HG02973 (cell line): Measurements from ENCODE around the gene DPEP2NB.
"Not testable (repeated sequence)": the region's sequence is repeated elsewhere in the genome, so short reads cannot be mapped to it uniquely, and the experiment has no call there.

Source experiments
- ATAC-seq: cut with Tn5 transposase; IDR thresholded peaks from one replicate; pipeline ENCODE4 v1.9.1; 2021; ENCODE audit warnings: moderate library complexity; ENCODE audit not compliant: unreplicated experiment

Gene DPEP2NB, protein sequence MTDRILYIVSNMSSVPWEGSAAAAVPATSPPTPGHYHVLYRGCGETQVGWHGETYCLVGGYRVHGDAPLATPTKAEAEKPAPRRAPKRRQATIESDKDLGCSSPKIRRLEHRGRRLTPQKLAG

DNA sequence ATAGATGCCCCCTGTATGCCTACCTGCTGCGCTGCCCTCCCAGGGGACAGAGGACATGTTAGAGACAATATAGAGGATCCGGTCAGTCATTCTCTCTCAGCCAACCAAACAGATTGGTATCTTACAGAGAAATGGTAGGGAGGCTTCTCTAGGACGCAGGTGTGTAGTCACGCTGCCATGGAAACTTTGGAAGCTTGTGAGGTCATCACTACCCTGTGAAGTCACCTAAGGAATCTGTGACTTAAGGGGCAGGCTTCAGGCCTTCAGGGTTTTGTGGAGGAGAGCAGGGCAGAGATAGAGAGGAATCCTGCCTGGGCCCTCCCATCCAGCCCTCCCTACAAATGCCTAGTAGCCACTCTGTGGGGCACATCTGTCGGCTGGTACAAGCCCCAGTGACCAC is at the start of gene DPEP2NB:
TSS of gene DPEP2NB (minus strand) at position 231 of the 400 bp plus-strand sequence. CDS start at position 90, 141 bp downstream.
- no peak for ATAC-seq

DNA sequence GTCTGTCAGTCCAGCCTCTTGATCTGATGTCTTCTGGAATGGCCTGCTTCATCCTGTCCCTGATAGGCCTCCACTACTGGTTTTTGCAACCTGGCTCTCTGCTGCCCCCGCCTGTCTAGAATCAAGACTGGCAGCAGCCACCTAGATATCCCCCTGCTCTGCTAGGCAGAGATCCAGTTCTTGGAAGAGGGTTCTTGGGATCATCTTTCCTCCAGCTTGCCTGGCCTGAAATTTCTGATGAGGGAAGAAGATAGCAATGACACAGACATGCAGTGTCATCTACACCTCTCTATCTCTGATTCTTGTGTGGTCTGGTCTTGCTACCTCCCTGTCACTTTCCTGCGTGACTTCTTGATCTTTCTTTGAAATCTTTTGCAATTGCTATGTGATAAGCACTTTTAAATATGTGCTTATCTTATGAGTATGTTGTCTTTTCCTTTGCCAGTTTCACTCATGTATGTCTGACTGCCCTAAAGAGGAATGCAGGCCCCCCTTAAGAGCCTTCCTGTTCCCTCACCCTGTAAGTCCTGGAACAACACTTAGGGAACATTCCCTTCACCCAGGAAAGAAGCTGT is 49.2 kb upstream of the DPEP2NB start:
- no peak for ATAC-seq

DNA sequence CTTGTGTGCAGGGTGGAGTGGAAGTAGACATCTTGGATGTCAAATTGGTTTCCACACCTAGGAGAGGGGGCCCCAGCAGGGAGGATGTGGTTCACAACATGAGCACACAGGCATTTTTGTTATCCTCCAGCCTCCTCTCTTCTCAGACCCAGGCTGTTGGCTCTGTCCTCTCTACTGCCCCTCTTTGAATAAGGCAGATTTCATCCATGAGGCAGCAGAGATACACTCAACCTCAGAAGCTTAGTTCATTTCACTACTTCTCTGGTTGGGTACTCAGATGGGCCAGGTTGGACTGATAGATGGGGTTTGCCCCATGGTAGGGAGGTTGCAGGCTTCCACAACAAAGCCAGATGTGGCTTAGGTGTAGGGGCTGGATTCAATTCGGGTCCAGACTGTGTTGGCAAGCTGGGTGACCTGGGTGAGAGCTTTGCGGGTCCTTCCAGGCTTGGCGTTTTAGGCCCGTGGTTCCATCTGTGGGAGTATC is 47.2 kb upstream of the DPEP2NB start:
- no peak for ATAC-seq

DNA sequence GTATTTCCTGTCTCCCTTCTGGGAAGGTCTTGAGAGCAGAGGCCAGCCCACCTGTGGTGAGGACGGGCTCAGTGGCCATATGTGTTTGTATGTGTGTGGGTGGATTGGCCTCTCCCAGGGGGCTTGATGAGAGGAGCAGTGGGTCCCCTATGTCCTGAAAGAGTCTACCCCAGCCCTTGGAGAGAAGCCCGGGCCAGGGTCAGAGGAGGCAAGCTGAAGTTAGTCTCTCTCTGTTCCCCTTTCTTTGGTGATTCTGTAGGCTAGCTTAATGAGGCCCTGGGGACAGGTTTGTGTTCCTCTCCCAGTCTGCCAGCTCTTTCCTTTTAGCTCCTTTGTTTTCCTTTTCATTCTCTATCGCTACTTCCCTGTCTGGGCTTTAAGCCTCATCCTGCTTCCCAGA is 45.7 kb upstream of the DPEP2NB start:
- no peak for ATAC-seq

DNA sequence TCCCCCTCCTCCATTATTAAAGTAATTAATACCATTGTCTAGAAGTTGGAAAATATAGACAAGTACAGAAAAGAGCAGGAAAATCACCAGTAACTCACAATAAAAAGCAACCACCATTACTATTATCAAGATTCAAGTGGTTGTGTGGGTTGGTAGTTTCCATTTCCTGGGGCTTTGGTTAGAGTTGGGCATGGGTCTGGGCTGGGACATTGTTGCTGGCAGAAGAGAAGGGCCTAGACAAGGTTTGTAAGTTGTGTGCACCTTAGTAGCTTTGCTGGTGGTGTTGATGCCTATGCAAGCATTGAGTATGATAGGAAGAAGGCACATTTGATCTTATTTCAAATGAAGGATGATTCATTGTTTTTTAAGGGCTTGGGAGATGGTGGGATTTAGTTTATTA is 44.1 kb upstream of the DPEP2NB start:
- ATAC-seq = no peak

DNA sequence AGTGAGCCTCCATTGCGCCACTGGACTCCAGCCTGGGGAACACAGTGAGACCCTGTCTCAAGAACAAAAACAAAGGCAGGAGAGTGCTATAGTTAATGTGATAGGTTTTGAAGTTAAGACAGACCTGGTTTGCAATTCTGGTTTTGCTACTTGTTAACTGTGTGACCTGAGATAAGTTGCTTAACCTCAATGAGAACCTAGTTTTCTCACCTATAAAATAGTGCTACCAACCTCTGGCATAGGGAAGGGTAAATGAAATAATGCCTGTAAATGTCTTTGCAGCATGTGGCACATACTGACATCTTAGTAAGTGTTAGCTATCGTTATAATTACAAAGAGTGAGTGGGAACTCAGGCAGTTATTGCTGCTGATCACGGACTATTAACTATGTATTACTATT is 39.7 kb upstream of the DPEP2NB start:
- ATAC-seq = no peak

DNA sequence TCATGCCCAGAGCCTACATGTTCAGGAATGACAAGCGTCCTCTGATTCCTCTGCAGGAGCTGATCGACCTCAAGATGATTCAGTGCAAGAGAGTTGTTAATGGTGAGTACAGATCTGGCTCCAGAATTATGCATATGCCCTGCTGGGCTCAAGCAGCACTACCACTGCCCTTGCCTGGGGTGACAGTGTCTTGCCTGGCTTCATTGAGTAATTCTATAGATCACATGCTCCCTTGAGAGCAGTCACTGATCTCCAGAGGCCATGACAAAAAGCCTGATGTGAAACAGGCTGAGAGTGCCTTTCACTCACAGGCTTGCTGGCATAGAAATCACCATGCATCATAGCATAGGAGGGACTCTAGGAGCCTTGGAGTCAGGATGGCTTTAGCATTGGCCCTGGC is 33.7 kb upstream of the DPEP2NB start:
- ATAC-seq = no peak

DNA sequence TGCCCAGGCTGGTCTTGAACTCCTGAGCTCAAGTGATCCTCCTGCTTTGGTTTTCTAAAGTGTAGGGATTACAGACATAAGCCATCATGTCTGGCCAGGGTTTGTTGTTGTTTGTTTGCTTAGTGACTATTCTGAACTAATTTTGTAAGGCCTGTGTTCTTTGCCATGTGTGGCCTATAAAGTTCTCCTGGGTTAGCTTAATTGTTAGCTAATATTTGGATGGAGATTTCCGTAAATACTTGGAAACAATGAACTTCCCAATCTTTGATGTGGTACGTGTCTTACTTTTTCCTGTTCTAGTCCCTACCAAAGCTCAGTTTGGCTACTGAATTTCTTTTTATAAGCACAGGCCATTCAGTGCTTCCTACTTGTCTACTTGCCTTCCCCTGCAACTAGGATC is 32.3 kb upstream of the DPEP2NB start:
- no peak for ATAC-seq

DNA sequence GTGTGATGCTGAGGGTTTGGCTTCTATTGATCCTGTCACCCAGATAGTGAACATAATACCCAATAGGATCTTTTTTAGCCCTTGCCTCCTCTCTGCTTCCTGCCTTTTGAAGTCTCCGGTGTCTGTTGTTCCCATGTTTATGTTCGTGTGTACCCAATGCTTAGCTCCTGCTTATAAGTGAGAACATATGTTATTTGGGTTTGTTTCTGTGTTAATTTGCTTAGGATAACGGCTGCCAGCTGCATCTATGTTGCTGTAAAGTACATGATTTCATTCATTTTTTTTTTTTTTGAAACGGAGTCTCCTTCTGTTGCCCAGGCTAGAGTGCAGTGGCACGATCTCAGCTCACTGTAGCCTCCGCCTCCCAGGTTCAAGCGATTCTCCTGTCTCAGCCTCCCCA is 30.4 kb upstream of the DPEP2NB start:
- ATAC-seq = no peak

DNA sequence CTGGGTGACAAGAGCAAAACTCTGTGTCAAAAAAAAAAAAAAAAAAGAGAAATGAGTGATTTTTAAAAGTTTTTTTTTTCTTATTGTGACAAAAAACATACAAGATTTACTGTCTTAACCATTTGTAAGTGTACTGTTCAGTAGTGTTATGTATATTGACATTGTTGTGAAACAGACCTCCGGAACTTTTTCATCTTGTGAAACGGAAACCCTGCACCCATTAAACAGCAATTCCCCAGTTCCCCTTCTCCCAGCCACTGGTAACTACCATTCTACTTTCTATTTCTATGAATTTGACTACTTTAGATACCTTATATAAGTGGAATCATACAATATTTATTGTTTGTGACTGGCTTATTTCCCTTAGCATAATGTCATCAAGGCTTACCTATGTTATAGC is 26.1 kb upstream of the DPEP2NB start:
- ATAC-seq = no peak

DNA sequence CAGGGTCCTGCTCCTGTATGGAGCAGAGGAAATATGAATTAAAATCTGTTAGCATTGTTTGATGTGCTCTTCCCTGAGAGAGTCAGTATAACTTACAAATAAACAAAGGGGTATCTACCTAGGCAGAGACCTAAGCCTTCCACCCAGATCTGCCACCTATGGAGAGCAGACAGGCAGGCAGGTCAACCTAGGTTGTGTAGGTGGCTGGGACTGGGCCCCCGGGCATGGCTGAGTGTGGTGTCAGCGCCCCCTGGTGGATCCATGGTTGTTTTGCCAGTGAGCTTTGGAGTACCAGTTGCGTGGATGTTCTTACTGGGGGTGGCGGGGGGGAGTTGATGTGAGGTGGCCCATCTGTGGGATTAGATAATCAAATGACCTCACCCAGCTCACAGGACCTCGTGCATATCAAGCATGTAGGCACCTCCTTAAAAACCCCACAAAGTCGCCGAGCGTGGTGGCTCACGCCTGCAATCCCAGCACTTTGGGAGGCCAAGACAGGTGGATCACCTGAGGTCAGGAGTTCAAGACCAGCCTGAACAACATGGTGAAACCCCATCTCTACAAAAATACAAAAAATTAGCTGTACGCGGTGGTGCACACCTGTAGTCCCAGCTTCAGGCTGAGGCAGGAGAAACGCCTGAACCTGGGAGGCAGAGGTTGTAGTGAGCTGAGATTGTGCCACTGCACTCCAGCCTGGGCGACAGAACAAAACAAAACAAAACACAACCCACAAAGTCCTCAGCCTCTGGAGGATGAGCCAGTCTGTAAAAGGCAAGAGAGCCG is 25.0 kb upstream of the DPEP2NB start:
- no peak for ATAC-seq

DNA sequence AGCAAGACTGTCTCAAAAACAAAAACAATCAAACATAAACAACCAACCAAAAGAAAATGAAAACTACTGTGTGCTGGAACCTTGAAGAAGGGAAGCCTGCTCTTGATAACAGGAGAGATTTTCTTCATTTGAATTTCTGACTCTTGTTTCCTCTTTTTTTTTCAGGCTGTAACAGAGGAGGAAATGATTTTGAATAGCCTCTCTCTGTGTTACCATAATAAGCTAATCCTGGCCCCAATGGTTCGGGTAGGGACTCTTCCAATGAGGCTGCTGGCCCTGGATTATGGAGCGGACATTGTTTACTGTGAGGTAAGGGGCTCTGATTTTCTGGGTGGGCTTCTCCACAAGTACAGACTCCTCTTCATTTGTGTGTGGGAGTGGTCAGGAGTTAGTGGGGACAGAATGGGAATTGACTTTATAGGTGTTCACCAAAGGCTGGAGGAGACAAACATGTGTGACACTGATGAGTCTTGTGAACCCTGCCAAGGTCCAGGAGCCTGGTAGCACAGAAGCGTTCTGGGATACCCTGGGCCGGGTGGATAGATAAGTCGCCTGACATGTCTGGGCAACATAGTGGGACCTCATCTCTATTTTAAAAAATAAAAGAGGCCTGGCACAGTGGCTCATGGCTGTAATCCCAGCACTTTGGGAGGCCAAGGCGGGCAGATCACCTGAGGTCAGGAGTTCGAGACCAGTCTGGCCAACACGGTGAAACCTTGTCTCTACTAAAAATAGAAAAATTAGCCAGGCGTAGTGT is 22.3 kb upstream of the DPEP2NB start:
- no peak for ATAC-seq

DNA sequence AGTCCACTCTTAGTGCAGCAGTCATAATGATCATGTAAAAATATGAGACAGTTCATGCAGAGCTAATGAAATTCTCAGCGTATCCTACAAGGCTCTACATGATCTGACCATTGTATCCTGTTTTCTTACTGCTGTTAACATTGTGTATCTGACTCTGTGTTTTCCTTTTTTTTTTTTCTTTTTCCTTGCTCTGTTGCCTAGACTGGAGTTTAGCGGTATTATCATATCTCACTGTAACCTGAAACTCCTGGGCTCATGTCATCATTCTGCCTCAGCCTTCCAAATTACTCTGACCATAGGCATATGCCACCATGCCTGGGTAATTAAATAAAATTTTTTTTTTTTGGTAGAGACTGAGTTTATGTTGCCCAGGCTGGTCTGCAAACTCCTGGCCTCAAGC is 19.5 kb upstream of the DPEP2NB start:
- ATAC-seq = no peak

DNA sequence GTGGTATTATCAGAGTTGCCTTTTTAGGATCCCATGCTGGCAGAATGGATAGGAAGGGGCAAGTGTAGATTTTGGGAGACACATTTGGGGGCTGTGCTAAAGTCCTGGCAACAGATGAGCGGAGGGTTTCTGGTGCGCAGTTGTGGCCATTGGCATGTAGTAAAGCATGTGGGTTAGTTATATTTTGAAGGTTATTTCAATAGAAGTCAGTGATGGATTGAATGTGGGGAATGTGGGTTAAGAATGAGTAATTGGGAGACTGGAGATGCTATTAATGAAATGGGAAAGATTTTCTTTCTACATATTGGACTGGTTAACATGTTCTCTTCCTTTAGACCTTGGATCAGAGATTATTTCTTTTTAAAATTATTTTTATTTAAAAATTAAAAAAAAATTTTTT is 17.4 kb upstream of the DPEP2NB start:
- ATAC-seq = no peak

DNA sequence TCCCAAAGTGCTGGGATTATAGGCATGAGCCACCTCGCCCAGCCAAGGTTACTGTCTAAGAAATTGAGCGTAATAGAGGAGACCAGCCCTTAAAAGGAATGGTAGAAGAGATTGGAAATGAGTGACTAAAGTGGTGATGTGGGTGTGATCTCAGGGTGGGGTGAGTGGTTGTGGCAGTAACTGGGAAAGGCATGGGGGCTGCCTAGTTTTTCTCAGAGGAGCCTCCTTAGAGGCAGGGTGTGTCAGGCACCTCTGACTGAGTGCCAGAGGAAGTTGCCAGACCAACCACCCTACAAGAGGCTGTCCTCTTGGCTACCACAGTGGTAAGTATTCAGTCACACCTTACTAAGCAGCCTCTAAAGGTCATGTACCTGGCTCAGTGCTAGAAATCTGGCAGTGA is 16.2 kb upstream of the DPEP2NB start:
- ATAC-seq = no peak

DNA sequence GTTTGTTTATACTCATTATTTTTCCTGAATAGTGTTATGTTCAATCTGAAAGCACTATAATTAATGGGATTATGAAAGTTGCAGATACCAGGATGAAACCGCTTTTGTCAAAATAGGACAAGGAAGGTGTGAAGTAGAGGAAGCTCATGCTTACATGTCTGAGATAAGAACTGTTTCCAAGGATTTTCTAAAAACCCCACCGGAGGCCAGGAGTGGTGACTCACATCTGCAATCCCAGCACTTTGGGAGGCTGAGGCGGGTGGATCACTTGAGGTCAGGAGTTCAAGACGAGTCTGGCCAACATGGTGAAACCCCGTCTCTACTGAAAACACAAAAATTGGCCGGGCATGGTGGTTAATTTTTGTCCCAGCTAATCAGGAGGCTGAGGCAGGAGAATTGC is 14.4 kb upstream of the DPEP2NB start:
- ATAC-seq = not testable (repeated sequence)

DNA sequence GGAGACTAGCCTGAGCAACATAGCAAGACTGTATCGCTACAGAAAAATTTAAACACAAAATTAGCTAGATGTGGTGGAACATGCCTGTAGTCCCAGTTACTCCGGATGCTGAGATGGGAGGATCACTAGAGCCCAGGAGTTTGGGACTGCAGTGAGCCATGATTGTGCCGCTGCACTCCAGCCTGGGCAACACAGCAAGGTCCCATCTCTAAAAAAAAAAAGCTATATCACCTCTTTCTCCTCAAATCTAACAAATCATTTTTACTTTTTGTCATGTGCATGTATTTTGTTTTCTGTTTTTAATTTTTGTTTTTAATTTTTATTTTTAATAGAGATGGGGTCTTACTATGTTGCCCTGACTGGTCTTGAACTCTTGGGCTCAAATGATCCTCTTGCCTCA is 13.3 kb upstream of the DPEP2NB start:
- no peak for ATAC-seq

DNA sequence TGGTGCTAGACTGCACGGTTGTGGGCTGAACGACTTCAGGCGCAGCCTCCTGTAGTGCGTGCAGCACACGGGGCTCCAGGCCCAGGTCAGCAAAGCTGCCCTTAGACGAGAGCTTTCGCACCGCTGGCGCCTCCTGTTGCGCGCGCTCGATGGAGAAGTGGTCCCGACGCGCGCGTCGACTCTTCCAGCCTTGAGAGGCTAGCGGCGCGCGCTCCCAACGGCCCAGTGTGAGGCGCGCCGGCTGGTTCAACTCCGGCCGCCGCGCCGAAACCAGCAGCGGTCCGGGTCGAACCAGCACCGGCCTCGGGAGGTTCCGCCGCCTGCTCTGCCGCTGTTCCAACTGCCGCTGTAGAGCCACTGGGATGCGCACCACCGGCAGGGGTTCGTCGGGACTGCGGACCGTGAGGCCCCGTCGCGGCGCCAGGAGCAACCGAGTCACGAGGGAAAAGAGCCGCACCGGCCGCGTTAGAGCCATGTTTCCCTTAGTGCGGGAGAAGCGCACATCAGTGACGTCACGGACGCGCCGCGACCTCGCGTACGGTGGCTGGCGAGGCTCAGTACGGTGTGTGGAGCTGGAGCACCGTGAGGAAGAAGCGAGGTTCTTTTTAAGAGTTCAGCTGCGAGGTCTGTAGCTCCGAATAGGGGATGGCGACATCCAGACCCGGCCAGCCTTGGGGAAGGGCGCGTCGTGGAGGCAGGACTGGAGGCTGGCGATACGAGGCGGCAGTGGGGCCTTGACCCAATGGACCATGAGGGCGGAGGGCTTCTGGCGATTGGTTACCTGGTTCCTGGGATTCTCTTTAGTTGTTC is 7.2 kb upstream of the DPEP2NB start, which contains the start of the genes DDX28 and DUS2:
TSS of gene DDX28 (minus strand) at position 505 of the 810 bp plus-strand sequence. CDS start at position 475, 30 bp downstream.
TSS of gene DUS2 (plus strand) at position 557 of the 810 bp plus-strand sequence. CDS start 14,740 bp downstream, outside the sequence.
- ATAC-seq = peak; percentile 74

DNA sequence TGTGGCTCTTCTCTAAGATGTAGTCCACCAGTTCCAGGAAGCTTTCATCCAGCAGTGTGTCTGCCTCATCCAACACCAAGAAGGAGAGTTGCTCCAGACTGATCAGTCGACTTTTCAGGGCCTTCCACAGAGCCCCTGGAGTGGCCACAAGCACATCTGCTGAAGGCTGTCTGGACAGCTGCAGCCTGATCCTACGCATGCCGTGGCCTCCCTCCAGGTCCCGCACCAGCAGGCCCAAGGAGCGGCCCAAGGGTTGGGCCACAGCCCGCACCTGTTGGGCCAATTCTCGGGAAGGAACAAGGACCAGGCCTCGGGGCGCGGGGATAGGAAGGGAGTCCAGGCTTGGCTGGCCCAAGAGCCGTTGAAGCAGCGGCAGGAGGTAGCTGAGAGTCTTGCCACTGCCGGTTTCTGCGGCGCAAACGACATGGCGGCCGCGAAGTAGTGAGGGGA is 6.6 kb upstream of the DPEP2NB start:
- ATAC-seq = peak; percentile 8

DNA sequence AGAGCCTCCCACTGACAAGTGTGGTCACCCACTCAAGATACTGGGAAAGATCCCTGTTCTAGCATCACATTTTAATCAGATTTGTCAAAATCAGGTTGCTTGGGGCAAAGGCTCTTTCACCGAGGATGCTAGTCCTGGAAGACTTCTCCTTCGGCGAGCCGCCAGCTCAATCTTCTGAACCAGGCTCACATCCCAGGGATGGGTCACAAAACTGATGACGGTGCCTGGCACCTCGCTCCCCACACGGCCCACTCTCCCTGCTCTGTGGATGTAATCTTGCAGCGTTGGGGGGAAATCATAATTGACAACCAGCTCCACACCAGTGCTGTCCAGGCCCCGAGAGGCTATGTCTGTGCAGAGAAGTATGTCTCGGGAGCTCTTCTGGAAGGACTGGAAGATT is 5.8 kb upstream of the DPEP2NB start:
- ATAC-seq = no peak
